Subcutaneous abdominal adipose tissue (tissue), 5 donors: Measurements from ENCODE around the gene FNIP2.
A peak's percentile ranks its signal among the peaks of the same experiment; 100 is the strongest.
"Not testable (repeated sequence)": the region's sequence is repeated elsewhere in the genome, so short reads cannot be mapped to it uniquely, and the experiment has no call there.

Source experiments
- H3K27ac ChIP-seq: one replicate; pipeline ENCODE4 v1.7.0; 2013; ENCODE audit warnings: low read depth, mild to moderate bottlenecking, inconsistent platforms, low read length, moderate library complexity
- H3K27me3 ChIP-seq, 5 donors: one replicate each; pipeline ENCODE4 v1.7.0; 2013; ENCODE audit warnings: low read length in 5 of 5, inconsistent platforms in 1 of 5; ENCODE audit not compliant: control insufficient read depth in 5 of 5, insufficient read depth in 4 of 5
- H3K36me3 ChIP-seq, 5 donors: one replicate each; pipeline ENCODE4 v1.7.0; 2013; ENCODE audit warnings: low read length in 5 of 5; ENCODE audit not compliant: control insufficient read depth in 5 of 5, insufficient read depth in 5 of 5
- H3K4me1 ChIP-seq, 5 donors: one replicate each; pipeline ENCODE4 v1.7.0; 2013; ENCODE audit warnings: low read length in 5 of 5, mild to moderate bottlenecking in 3 of 5, moderate library complexity in 1 of 5; ENCODE audit not compliant: control insufficient read depth in 5 of 5, insufficient read depth in 5 of 5
- H3K4me3 ChIP-seq, 5 donors: one replicate each; pipeline ENCODE4 v1.7.0; 2013; ENCODE audit warnings: low read length in 5 of 5, low read depth in 1 of 5
- H3K9ac ChIP-seq, 5 donors: one replicate each; pipeline ENCODE4 v1.7.0; 2013; ENCODE audit warnings: low read length in 5 of 5, mild to moderate bottlenecking in 4 of 5, moderate library complexity in 3 of 5
- H3K9me3 ChIP-seq, 5 donors: one replicate each; pipeline ENCODE4 v1.7.0; 2013; ENCODE audit warnings: low read length in 5 of 5; ENCODE audit not compliant: control insufficient read depth in 5 of 5
- donor health status: healthy.
- donor health status: healthy.
- donor health status: healthy.
- donor health status: healthy.
- donor health status: healthy.

FNIP2 gene

DNA sequence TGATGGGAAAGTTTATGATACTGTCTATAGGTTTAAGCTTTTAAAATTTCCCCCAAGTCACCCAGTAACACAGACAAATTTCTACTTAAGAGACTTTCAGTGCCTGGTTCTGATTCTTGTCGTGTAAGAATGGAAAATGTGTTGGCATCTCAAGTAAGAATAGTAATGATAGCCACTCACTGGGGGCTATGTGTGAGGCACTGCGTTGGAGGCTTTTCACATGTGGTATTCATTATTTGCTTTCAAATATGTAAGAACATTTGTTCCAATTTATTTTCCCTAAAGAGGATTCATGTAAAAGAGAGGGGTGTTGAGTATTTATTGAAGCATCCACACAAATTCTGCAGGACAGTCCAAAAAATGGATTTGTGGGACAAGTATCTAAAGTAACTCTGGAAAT lies 143.6 kb downstream of the FNIP2 start:
- H3K27ac ChIP-seq = no peak overlapping the region
- no peak overlapping the region for H3K4me3 ChIP-seq
- no peak overlapping the region for H3K9ac ChIP-seq
- H3K9me3 ChIP-seq = no peaks in the 10 kb centered on the region
- no peaks in the 10 kb centered on the region for H3K27me3 ChIP-seq
- no peaks in the 10 kb centered on the region for H3K36me3 ChIP-seq
- H3K4me1 ChIP-seq = peaks cover 0 to 16% (median 7%) of the 10 kb centered on the region in 5 donors

DNA sequence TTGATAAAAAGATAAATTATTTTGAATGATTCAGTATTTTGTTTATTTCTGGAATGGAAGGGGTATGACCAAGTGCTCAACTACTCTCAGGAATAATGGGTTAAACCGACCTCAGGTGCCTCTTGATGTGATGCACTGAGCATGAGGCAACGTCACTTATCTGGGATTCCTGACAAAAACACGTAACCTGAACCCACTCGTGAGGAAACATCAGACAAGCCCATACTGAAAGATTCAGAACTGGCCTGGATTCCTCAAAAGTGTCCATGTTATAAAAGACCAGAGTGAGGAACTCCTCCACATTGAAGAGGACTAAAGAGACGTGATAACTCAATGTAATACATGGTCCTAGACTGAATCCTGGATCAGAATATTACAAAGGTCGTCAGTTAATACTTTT lies 144.0 kb downstream of the FNIP2 start:
- H3K9ac ChIP-seq = no peak overlapping the region
- H3K27ac ChIP-seq = no peak overlapping the region
- H3K4me3 ChIP-seq = no peak overlapping the region
- H3K4me1 ChIP-seq = peaks cover 0 to 16% (median 7%) of the 10 kb centered on the region in 5 donors
- no peaks in the 10 kb centered on the region for H3K27me3 ChIP-seq
- no peaks in the 10 kb centered on the region for H3K36me3 ChIP-seq
- H3K9me3 ChIP-seq = no peaks in the 10 kb centered on the region

DNA sequence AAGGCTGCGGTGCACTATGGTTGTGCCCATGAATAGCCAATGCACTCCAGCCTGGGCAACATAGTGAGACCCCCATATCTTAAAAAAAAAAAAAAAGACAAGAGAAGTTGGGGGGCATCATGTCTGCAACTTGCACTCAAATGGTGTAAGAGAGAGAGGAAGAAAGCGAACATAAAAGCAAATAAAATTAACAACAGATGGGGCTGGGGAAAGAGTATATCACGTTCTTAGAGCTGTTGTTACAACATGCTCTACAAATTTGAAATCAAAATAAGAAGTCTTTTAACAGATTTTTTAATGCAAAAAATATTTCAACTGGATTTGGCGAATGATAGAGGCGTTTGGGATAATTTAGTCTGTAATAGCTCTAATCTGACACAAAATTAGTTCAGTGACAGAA lies 144.9 kb downstream of the FNIP2 start:
- H3K27me3 ChIP-seq = no peaks in the 10 kb centered on the region
- no peak overlapping the region for H3K27ac ChIP-seq
- H3K4me1 ChIP-seq = peaks cover 0 to 16% (median 7%) of the 10 kb centered on the region in 5 donors
- H3K9ac ChIP-seq = no peak overlapping the region
- H3K9me3 ChIP-seq = no peaks in the 10 kb centered on the region
- H3K36me3 ChIP-seq = no peaks in the 10 kb centered on the region
- H3K4me3 ChIP-seq = no peak overlapping the region

DNA sequence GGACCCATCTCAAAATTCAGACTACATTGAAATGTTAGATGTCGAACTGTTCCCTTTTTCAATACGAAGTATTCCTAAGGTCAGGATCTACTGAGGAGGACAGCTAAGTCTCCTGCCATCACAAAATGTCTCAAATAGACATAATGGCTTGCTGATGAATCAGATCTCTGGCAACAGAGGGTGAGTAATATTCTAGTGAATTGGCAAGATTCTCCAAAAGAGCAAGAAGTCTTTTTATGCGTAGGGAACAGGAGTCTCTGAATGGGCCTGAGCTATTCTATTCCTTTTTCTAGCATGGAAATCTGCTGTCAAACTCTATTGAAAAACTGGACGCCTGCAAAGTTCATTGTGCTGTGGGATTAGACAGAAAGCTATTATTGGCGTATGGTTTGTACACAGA lies 145.4 kb downstream of the FNIP2 start:
- peaks cover 0 to 16% (median 7%) of the 10 kb centered on the region in 5 donors for H3K4me1 ChIP-seq
- H3K27ac ChIP-seq = no peak overlapping the region

DNA sequence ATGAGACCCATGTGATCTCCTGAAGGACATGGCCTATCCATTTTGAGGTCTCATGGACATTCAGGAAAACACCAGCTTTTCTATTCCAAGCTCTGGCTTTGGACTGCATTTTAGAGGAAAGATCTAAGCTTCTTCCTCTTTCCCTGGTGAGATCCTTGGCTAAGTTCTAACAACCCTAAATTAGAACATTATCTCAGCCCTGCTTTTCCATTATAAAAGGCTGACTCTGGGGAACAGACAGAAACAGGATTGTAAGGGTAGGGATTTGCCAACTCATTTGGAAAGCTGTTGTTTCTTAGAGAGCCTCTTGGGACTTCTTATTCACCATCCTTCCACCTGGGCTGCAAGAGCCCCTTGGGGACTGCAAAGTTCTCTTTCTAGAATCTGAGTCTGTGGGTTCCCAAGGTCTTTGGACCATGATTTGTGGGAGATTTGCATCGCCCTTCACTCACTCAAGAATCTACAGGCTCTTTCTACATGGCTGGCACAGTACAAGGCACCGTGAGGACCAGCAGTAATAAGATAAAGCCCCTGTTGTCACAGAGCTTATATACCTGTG lies 146.9 kb downstream of the FNIP2 start:
- H3K9me3 ChIP-seq = peaks cover 0 to 2% (median 0%) of the 10 kb centered on the region in 5 donors
- no peak overlapping the region for H3K27ac ChIP-seq
- H3K4me1 ChIP-seq = peaks cover 0 to 16% (median 7%) of the 10 kb centered on the region in 5 donors
- H3K9ac ChIP-seq = no peak overlapping the region
- H3K4me3 ChIP-seq = no peak overlapping the region
- no peaks in the 10 kb centered on the region for H3K36me3 ChIP-seq
- H3K27me3 ChIP-seq = no peaks in the 10 kb centered on the region

More for the DNA sequence above, 145.4 kb downstream of the FNIP2 start:
- no peaks in the 10 kb centered on the region for H3K36me3 ChIP-seq
- no peaks in the 10 kb centered on the region for H3K9me3 ChIP-seq
- no peak overlapping the region for H3K9ac ChIP-seq
- no peaks in the 10 kb centered on the region for H3K27me3 ChIP-seq
- no peak overlapping the region for H3K4me3 ChIP-seq

DNA sequence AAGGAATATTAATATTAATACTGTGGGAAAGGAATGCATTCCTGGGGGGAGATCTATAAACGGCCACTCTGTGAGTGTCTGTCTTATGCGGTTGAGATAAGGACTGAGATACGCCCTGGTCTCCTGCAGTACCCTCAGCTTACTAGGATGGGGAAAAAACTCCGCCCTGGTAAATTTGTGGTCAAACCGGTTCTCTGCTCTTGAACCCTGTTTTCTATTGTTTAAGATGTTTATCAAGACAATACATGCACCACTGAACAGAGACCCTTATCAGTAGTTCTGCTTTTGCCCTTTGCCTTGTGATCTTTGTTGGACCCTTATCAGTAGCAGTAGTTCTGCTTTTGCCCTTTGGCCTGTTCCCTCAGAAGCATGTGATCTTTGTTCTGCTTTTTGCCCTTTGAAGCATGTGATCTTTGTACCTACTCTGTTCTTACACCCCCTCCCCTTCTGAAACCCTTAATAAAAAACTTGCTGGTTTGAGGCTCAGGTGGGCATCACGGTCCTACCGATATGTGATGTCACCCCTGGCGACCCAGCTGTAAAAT lies 151.7 kb downstream of the FNIP2 start:
- not testable (repeated sequence) for H3K27me3 ChIP-seq, H3K36me3 ChIP-seq, H3K9ac ChIP-seq, H3K4me3 ChIP-seq, H3K27ac ChIP-seq, H3K4me1 ChIP-seq, H3K9me3 ChIP-seq

DNA sequence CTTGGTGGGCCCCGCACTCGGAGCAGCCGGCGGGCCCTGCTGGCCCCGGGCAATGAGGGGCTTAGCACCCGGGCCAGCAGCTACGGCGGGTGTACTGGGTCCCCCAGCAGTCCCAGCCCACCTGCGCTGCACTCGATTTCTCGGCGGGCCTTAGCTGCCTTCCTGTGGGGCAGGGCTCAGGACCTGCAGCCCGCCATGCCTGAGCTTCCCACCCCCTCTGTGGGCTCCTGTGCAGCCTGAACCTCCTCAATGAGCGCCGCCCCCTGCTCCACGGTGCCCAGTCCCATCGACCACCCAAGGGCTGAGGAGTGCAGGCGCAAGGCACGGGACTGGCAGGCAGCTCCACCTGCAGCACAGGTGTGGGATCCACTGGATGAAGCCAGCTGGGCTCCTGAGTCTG lies 158.9 kb downstream of the FNIP2 start:
- not testable (repeated sequence) for H3K36me3 ChIP-seq, H3K27ac ChIP-seq, H3K9ac ChIP-seq, H3K4me3 ChIP-seq, H3K4me1 ChIP-seq, H3K27me3 ChIP-seq, H3K9me3 ChIP-seq

DNA sequence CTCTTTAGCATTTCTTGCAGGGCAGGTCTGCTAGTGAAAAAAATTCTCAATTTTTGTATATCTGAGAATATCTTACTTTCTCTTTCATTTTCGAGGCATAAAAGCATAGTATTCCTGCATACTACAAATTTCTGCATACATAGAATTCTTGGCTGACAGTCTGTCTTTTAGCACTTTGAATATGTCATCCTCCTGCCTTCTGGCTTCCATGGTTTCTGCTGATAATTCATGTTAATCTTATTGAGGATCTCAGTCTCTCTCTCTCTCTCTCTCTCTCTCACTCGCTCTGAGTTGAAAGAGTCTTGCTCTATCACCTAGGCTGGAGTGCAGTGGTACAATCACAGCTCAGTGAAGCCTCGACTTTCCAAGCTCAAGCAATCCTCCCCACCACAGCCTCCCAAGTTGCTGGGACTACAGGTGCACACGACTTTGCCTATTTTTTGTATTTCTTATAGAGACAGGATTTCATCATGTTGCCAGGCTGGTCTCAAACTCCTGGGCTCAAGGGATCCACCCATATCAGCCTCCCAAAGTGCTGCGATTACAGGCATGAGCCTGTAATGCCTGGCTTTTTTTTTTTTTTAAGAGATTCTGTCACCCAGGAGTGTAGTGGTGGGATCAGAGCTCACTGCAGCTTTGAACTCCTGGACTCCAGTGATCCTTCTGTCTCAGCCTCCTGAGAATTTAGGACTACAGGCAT lies 161.3 kb downstream of the FNIP2 start:
- H3K27me3 ChIP-seq = no peaks in the 10 kb centered on the region
- peaks cover 0 to 3% (median 0%) of the 10 kb centered on the region in 5 donors for H3K4me1 ChIP-seq
- H3K9ac ChIP-seq = no peak overlapping the region
- H3K36me3 ChIP-seq = no peaks in the 10 kb centered on the region
- H3K27ac ChIP-seq = no peak overlapping the region
- peak overlapping the region in 1 of 5 donors; percentile 29 for H3K4me3 ChIP-seq
- H3K9me3 ChIP-seq = peaks cover 0 to 5% (median 4%) of the 10 kb centered on the region in 5 donors

DNA sequence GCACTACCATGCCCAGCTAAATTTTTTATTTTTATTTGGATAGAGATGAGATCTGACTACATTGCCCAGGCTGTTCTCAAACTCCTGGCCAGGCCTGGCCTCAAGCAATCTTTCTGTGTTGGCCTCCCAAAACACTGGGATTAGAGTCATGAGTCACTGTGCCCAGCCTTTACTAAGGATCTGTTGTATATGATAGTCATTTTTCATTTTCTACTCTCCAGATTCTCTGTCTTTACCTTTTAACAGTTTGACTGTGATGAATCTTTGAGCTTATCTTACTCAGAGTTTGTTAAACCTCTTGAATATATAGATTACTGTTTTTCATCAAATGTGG lies 161.8 kb downstream of the FNIP2 start:
- Histone ChIP-seq H3K27ac (no peak overlapping the region), H3K9ac (no peak overlapping the region), H3K4me3 (no peak overlapping the region), H3K4me1 (peaks cover 0 to 3% (median 0%) of the 10 kb centered on the region in 5 donors), H3K27me3 (no peaks in the 10 kb centered on the region), H3K9me3 (peaks cover 0 to 5% (median 4%) of the 10 kb centered on the region in 5 donors), H3K36me3 (no peaks in the 10 kb centered on the region)

DNA sequence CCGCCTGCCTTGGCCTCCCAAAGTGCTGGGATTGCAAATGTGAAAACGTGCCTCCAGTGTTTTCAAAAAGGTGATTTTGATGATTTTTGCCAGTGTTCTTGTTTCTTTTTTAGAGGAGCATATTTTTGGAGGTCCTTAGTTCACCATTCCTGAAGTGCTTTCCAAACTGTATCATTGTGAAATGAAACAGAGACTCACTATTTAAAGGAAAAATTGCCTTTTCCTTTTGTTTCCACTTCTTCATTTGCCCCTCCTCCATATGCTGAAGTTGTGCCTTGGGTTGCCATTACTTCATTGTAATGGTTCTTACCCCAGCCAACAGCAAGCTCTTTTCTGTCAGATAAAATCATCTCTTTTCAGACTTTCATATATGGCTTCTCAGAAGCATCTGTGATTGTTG lies 164.4 kb downstream of the FNIP2 start:
- no peaks in the 10 kb centered on the region for H3K27me3 ChIP-seq
- H3K27ac ChIP-seq = no peak overlapping the region
- peaks cover 0 to 3% (median 0%) of the 10 kb centered on the region in 5 donors for H3K4me1 ChIP-seq
- H3K36me3 ChIP-seq = no peaks in the 10 kb centered on the region
- H3K4me3 ChIP-seq = no peak overlapping the region
- no peak overlapping the region for H3K9ac ChIP-seq
- H3K9me3 ChIP-seq = peaks cover 0 to 5% (median 4%) of the 10 kb centered on the region in 5 donors
